Measurements from ENCODE around the gene PPP1R13B.

- TF ChIP-seq YY1 (IDR thresholded peaks at IDR 0.05; ENCODE audit: insufficient read depth, insufficient read length), result no peak
- TF ChIP-seq SUZ12 (IDR thresholded peaks at IDR 0.05; ENCODE audit: extremely low read depth, insufficient read depth, insufficient read length), result no peak
Observed at GRCh38 chr14:103862393-103862782, 15.0 kb upstream of the PPP1R13B start.
